HepG2 (cell line): ENCODE data around the gene RHOG. TPM values are rescaled to one million over a fixed set of nuclear protein-coding genes. Genes with fewer than 3 reads are reported as not detected.

Experiments
- BRCA1 ChIP-seq: sonication (generic); formaldehyde crosslinking; IDR thresholded peaks from 2 replicates; pipeline ENCODE4 v1.4.0; 2020; ENCODE audit warnings: missing genetic modification reagents
- DPF2 ChIP-seq: sonication (generic); formaldehyde crosslinking; IDR thresholded peaks from 2 replicates; pipeline ENCODE4 v1.4.0; 2020; ENCODE audit warnings: mild to moderate bottlenecking, low read depth, missing genetic modification reagents, borderline replicate concordance
- ESRRA ChIP-seq: sonication (generic); formaldehyde crosslinking; IDR thresholded peaks from 2 replicates; pipeline ENCODE4 v1.5.1; 2020; ENCODE audit warnings: mild to moderate bottlenecking, low read depth, missing genetic modification reagents
- GATAD2A ChIP-seq: IDR thresholded peaks from 2 replicates; pipeline ENCODE4 v1.6.1; 2016
- KLF13 ChIP-seq: sonication (generic); formaldehyde crosslinking; IDR thresholded peaks from 2 replicates; pipeline ENCODE4 v1.4.0; 2020; ENCODE audit warnings: mild to moderate bottlenecking, missing genetic modification reagents
- MIER3 ChIP-seq: IDR thresholded peaks from 2 replicates; pipeline ENCODE4 v1.6.1; 2016; ENCODE audit warnings: missing compliant biosample characterization, borderline replicate concordance
- MLX ChIP-seq: IDR thresholded peaks from 2 replicates; pipeline ENCODE4 v1.6.1; 2016
- NCOR1 ChIP-seq: fragments of 200-600 bp; sonication (generic); IDR thresholded peaks from 2 replicates; pipeline ENCODE4 v1.7.0; 2017; ENCODE audit warnings: antibody characterized with exemption, low read length, borderline replicate concordance
- PHF21A ChIP-seq: sonication (generic); formaldehyde crosslinking; IDR thresholded peaks from 2 replicates; pipeline ENCODE4 v1.5.0; 2020; ENCODE audit warnings: mild to moderate bottlenecking, missing genetic modification reagents
- RARG ChIP-seq: sonication (generic); formaldehyde crosslinking; IDR thresholded peaks from 2 replicates; pipeline ENCODE4 v1.4.0; 2020; ENCODE audit warnings: low read depth, mild to moderate bottlenecking, missing genetic modification reagents
- RCOR2 ChIP-seq: IDR thresholded peaks from 2 replicates; pipeline ENCODE4 v1.6.1; 2016; ENCODE audit warnings: missing biosample characterization, missing genetic modification reagents
- RFXAP ChIP-seq: sonication (generic); formaldehyde crosslinking; IDR thresholded peaks from 2 replicates; pipeline ENCODE4 v1.4.0; 2020; ENCODE audit warnings: missing genetic modification reagents, borderline replicate concordance
- SAP130 ChIP-seq: IDR thresholded peaks from 2 replicates; pipeline ENCODE4 v1.6.1; 2016; ENCODE audit warnings: low read depth
- SKI ChIP-seq: fragments of 450-650 bp; IDR thresholded peaks from one replicate; pipeline ENCODE4 v1.6.1; 2018; ENCODE audit warnings: mild to moderate bottlenecking; ENCODE audit not compliant: partially characterized antibody
- TBX3 ChIP-seq: fragments of 450-650 bp; IDR thresholded peaks from 2 replicates; pipeline ENCODE4 v1.6.1; 2017; ENCODE audit warnings: antibody characterized with exemption, mild to moderate bottlenecking, inconsistent platforms, borderline replicate concordance
- TFDP1 ChIP-seq: IDR thresholded peaks from 2 replicates; pipeline ENCODE4 v1.6.1; 2016; ENCODE audit warnings: missing compliant biosample characterization, missing genetic modification reagents, borderline replicate concordance
- ZBTB38 ChIP-seq: sonication (generic); formaldehyde crosslinking; IDR thresholded peaks from 2 replicates; pipeline ENCODE4 v1.5.1; 2020; ENCODE audit warnings: mild to moderate bottlenecking, missing genetic modification reagents
- ZNF18 ChIP-seq: sonication (generic); formaldehyde crosslinking; IDR thresholded peaks from 2 replicates; pipeline ENCODE4 v1.8.0; 2022; ENCODE audit warnings: mild to moderate bottlenecking, missing genetic modification reagents; ENCODE audit not compliant: insufficient replicate concordance
- ZNF292 ChIP-seq: sonication (generic); formaldehyde crosslinking; IDR thresholded peaks from 2 replicates; pipeline ENCODE4 v1.8.1; 2022; ENCODE audit warnings: mild to moderate bottlenecking, low read depth, missing genetic modification reagents, borderline replicate concordance
- ZNF691 ChIP-seq: sonication (generic); formaldehyde crosslinking; IDR thresholded peaks from 2 replicates; pipeline ENCODE4 v1.4.0; 2020; ENCODE audit warnings: missing genetic modification reagents, low read depth, mild to moderate bottlenecking, borderline replicate concordance
- ZNF724P ChIP-seq: sonication (generic); formaldehyde crosslinking; IDR thresholded peaks from 2 replicates; pipeline ENCODE4 v1.8.0; 2022; ENCODE audit warnings: missing genetic modification reagents, borderline replicate concordance
- ZNF772 ChIP-seq: sonication (generic); formaldehyde crosslinking; IDR thresholded peaks from 2 replicates; pipeline ENCODE4 v1.5.0; 2020; ENCODE audit warnings: mild to moderate bottlenecking, missing genetic modification reagents
- polyA plus RNA-seq, 8 experiments: library from polyadenylated mRNA; depleted of rRNA in 3 of 8; stranded (reverse) in 7 of 8; unstranded in 1 of 8; fragments of >200 nt; fragmentation: Illumina TruSeq in 4 of 8; extraction: Trizol in 4 of 8; gene quantifications; 2 replicates each; pipeline versions ENCODE4 v1.2.1 to v1.2.3, GENCODE V29; 2011 to 2016; ENCODE audit warnings: low read depth in 4 of 8, missing spikeins in 1 of 8, mixed read lengths in 1 of 8; ENCODE audit not compliant: insufficient read depth in 1 of 8
- total RNA-seq, 5 experiments: library from RNA; depleted of rRNA; stranded (reverse); fragments of >200 nt; fragmentation: Illumina TruSeq; extraction: Trizol; gene quantifications; 2 replicates each; pipeline ENCODE4 v1.2.3, GENCODE V29; 2016; ENCODE audit warnings: low read depth in 1 of 5

RHOG gene
- total and polyA plus RNA-seq, 2 of the 13 experiments (the other 11 are each of a cell fraction or from before 2014, with no cell fraction given) = 7.7 to 23.4 TPM

GRCh38 chr11:3866206-3866605 lies 25.4 kb upstream of the RHOG start (continued):
- TF ChIP-seq KLF13 (CRISPR knock-in tag) (no peak), TFDP1 (CRISPR knock-in tag) (no peak), MIER3 (CRISPR knock-in tag) (0 out of 2 replicates have a peak, but pooled peaks have one; percentile 3), ESRRA (CRISPR knock-in tag) (no peak), ZNF772 (no peak), BRCA1 (CRISPR knock-in tag) (no peak), RCOR2 (no peak; the same call in 1 of the 2 replicates), ZNF18 (CRISPR knock-in tag) (peak; percentile 58), SAP130 (CRISPR knock-in tag) (peak; percentile 52), RARG (CRISPR knock-in tag) (no peak), PHF21A (CRISPR knock-in tag) (0 out of 2 replicates have a peak, but pooled peaks have one; percentile 34), TBX3 (peak; percentile 52; the same call in 1 of the 2 replicates), DPF2 (CRISPR knock-in tag) (no peak), ZNF292 (CRISPR knock-in tag) (peak; percentile 63; the same call in 1 of the 2 replicates), NCOR1 (0 out of 2 replicates have a peak, but pooled peaks have one; percentile 13), ZNF691 (CRISPR knock-in tag) (0 out of 2 replicates have a peak, but pooled peaks have one; percentile 31), GATAD2A (CRISPR knock-in tag) (peak; percentile 66), ZNF724P (CRISPR knock-in tag) (no peak), ZBTB38 (CRISPR knock-in tag) (0 out of 2 replicates have a peak, but pooled peaks have one; percentile 30), SKI (no peak), RFXAP (CRISPR knock-in tag) (no peak), MLX (CRISPR knock-in tag) (0 out of 2 replicates have a peak, but pooled peaks have one; percentile 17)
